HL-60 (cell line): ENCODE measurements around the gene TOX4.

Source experiments
- DNase-seq, 2 experiments: peaks; one replicate each; pipeline ENCODE4 v3.0.0-alpha.2; 2010 to 2020; ENCODE audit warnings: low read depth in 1 of 2, low spot score in 1 of 2
- H3K27ac ChIP-seq: fragments of 250-450 bp; sonication (Bioruptor Pico); replicated peaks from 2 replicates; pipeline ENCODE4 v1.5.1; 2020; ENCODE audit warnings: mild to moderate bottlenecking, moderate library complexity
- H3K27me3 ChIP-seq: fragments of 250-450 bp; sonication (Bioruptor Pico); 2 replicates; pipeline ENCODE4 v1.5.1; 2021; ENCODE audit warnings: mild to moderate bottlenecking, moderate library complexity; ENCODE audit not compliant: insufficient read depth, poor library complexity, severe bottlenecking
- H3K4me3 ChIP-seq: replicated peaks from 2 replicates; pipeline ENCODE4 v1.5.1; 2011; ENCODE audit warnings: mild to moderate bottlenecking, control low read depth, low read length; ENCODE audit not compliant: insufficient read depth
- GABPA ChIP-seq: IDR thresholded peaks from 2 replicates; pipeline ENCODE4 v1.6.1; 2012; ENCODE audit warnings: low read depth
- POLR2AphosphoS5 ChIP-seq: IDR thresholded peaks from 2 replicates; pipeline ENCODE4 v1.6.1; 2012; ENCODE audit warnings: low read depth
- SPI1 ChIP-seq: IDR thresholded peaks from 2 replicates; pipeline ENCODE4 v1.6.1; 2012; ENCODE audit warnings: low read depth, mild to moderate bottlenecking, borderline replicate concordance
- TF ChIP-seq, protein P1 (sequence below): IDR thresholded peaks from one replicate; pipeline ENCODE4 v1.5.1; 2011; ENCODE audit warnings: low read length, control low read depth, inconsistent platforms; ENCODE audit not compliant: insufficient read depth
- TF ChIP-seq, protein P2 (sequence below): IDR thresholded peaks from 2 replicates; pipeline ENCODE4 v1.6.1; 2012; ENCODE audit warnings: low read depth; ENCODE audit not compliant: insufficient replicate concordance

Gene TOX4

DNA sequence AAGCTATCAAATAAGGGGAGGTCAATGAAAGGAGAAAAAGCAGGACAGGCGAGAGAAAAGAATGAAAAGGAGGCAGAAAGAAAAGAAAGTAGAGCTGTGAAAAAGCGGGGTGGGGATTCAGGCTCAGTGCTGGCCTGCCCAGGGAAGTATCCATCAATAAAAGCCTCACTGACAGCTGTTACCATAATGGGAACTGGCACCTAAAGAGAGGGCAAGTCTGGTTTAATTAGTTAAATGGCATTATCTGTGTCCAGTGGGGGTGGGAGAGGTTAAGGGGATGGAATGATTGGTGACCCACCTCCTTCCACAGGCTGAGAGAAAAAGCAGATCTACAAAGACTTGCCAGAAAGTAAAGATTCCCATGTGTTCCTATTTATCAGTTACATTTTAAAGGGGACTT, 41.7 kb downstream of the TOX4 start:
- TF ChIP-seq POLR2AphosphoS5 (no peak), SPI1 (no peak), GABPA (no peak)
- TF ChIP-seq, protein P1, sequence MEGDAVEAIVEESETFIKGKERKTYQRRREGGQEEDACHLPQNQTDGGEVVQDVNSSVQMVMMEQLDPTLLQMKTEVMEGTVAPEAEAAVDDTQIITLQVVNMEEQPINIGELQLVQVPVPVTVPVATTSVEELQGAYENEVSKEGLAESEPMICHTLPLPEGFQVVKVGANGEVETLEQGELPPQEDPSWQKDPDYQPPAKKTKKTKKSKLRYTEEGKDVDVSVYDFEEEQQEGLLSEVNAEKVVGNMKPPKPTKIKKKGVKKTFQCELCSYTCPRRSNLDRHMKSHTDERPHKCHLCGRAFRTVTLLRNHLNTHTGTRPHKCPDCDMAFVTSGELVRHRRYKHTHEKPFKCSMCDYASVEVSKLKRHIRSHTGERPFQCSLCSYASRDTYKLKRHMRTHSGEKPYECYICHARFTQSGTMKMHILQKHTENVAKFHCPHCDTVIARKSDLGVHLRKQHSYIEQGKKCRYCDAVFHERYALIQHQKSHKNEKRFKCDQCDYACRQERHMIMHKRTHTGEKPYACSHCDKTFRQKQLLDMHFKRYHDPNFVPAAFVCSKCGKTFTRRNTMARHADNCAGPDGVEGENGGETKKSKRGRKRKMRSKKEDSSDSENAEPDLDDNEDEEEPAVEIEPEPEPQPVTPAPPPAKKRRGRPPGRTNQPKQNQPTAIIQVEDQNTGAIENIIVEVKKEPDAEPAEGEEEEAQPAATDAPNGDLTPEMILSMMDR, result no peak
- TF ChIP-seq, protein P2, sequence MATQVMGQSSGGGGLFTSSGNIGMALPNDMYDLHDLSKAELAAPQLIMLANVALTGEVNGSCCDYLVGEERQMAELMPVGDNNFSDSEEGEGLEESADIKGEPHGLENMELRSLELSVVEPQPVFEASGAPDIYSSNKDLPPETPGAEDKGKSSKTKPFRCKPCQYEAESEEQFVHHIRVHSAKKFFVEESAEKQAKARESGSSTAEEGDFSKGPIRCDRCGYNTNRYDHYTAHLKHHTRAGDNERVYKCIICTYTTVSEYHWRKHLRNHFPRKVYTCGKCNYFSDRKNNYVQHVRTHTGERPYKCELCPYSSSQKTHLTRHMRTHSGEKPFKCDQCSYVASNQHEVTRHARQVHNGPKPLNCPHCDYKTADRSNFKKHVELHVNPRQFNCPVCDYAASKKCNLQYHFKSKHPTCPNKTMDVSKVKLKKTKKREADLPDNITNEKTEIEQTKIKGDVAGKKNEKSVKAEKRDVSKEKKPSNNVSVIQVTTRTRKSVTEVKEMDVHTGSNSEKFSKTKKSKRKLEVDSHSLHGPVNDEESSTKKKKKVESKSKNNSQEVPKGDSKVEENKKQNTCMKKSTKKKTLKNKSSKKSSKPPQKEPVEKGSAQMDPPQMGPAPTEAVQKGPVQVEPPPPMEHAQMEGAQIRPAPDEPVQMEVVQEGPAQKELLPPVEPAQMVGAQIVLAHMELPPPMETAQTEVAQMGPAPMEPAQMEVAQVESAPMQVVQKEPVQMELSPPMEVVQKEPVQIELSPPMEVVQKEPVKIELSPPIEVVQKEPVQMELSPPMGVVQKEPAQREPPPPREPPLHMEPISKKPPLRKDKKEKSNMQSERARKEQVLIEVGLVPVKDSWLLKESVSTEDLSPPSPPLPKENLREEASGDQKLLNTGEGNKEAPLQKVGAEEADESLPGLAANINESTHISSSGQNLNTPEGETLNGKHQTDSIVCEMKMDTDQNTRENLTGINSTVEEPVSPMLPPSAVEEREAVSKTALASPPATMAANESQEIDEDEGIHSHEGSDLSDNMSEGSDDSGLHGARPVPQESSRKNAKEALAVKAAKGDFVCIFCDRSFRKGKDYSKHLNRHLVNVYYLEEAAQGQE, result no peak
- DNase-seq, result no peak
- Histone ChIP-seq H3K27me3 (peaks cover 8% of the 10 kb centered on the region), H3K4me3 (no peak overlapping the region), H3K27ac (no peak overlapping the region)

DNA sequence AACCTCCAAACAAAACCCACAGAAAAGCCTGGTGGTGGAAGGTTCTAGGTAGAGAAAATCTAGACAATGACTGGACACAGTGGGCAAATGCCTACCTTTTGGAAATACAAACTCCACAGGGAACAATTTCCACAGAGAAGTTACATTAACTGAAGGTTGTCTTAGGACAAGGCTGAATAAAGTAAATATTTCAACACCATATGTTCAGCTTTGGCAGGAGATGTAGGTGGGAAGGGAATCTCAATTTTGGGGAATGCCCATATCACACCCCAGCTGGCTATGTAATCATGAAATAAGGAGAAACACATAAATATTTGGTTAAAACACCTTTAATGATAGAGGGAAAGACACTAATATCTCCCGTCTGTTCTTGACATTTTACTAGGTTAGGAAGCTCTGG, 43.8 kb downstream of the TOX4 start:
- no peak overlapping the region for H3K27ac ChIP-seq
- TF ChIP-seq GABPA, result no peak
- TF ChIP-seq, protein P1, result no peak
- TF ChIP-seq, protein P2, result no peak
- TF ChIP-seq SPI1, result no peak
- no peak for TF ChIP-seq POLR2AphosphoS5
- peaks cover 13% of the 10 kb centered on the region for H3K27me3 ChIP-seq
- no peak for DNase-seq
- H3K4me3 ChIP-seq, result no peak overlapping the region

DNA sequence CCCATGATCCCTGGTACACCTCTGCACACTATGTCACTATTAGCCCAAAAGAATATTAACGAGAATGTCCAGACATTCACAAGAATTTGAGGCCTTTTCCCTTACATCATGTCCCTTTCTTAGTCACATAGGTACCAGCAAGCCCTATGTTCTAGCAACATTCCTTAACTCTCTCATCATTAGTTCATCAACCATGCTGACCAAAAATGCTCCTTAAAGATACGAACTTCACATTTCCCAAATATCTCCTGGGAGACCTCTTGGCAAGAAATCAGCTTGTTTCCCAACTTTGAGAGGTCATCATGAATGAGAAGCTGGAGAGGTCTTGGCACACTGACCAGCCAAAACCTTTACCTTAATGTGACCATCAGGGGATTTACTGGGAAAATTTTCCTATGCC, 44.5 kb downstream of the TOX4 start:
- H3K27me3 ChIP-seq, result peaks cover 15% of the 10 kb centered on the region
- no peak overlapping the region for H3K27ac ChIP-seq
- H3K4me3 ChIP-seq, result no peak overlapping the region
- no peak for DNase-seq
- TF ChIP-seq GABPA (no peak), POLR2AphosphoS5 (no peak), SPI1 (no peak)
- TF ChIP-seq, protein P1, result no peak
- TF ChIP-seq, protein P2, result no peak
